GM12865 (cell line): ENCODE data around the gene CWF19L1.
"Not testable (repeated sequence)": the region's sequence is repeated elsewhere in the genome, so short reads cannot be mapped to it uniquely, and the experiment has no call there.

Source experiments
- DNase-seq: peaks from one replicate; pipeline ENCODE4 v3.0.0; 2010; ENCODE audit warnings: low read depth
- H3K4me3 ChIP-seq: 2 replicates; pipeline ENCODE4 v1.5.1; 2011; ENCODE audit warnings: mild to moderate bottlenecking, low read depth, low read length, control low read depth
- TF ChIP-seq, protein P1 (sequence below): IDR thresholded peaks from 2 replicates; pipeline ENCODE4 v1.5.1; 2011; ENCODE audit warnings: low read length, control low read depth, low read depth, inconsistent platforms; ENCODE audit not compliant: insufficient read depth; ENCODE audit errors: missing control alignments

The CWF19L1 gene

GRCh38 chr10:100303724-100304319 is 36.4 kb upstream of the CWF19L1 start:
- TF ChIP-seq, protein P1, sequence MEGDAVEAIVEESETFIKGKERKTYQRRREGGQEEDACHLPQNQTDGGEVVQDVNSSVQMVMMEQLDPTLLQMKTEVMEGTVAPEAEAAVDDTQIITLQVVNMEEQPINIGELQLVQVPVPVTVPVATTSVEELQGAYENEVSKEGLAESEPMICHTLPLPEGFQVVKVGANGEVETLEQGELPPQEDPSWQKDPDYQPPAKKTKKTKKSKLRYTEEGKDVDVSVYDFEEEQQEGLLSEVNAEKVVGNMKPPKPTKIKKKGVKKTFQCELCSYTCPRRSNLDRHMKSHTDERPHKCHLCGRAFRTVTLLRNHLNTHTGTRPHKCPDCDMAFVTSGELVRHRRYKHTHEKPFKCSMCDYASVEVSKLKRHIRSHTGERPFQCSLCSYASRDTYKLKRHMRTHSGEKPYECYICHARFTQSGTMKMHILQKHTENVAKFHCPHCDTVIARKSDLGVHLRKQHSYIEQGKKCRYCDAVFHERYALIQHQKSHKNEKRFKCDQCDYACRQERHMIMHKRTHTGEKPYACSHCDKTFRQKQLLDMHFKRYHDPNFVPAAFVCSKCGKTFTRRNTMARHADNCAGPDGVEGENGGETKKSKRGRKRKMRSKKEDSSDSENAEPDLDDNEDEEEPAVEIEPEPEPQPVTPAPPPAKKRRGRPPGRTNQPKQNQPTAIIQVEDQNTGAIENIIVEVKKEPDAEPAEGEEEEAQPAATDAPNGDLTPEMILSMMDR: peak; percentile 57
- peak; percentile 29 for DNase-seq
- H3K4me3 ChIP-seq: no peak overlapping the region

GRCh38 chr10:100301123-100301522 is 33.7 kb upstream of the CWF19L1 start:
- not testable (repeated sequence) for H3K4me3 ChIP-seq, DNase-seq

DNA sequence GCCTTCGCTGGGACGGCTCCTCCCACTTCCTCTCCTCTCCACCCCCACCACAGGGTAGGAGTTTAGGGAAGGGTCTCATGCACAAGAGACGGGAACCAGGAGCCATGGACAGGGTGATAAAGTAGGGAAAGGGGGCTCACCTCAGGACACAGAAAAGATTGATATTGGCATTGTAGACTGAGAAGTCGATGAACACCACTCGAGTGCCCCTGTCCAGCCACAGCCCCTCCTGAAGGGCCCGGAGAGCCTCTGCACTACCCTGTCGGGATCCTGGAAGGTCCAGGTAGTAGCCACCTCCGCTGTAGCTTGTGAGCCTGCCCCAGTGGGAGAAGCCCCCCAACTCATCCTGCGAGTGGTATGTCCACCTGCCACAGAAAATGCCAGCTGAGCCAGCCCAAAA is 29.8 kb upstream of the CWF19L1 start:
- no peak overlapping the region for H3K4me3 ChIP-seq
- TF ChIP-seq, protein P1: no peak
- no peak for DNase-seq

- no peak overlapping the region for H3K4me3 ChIP-seq
- TF ChIP-seq, protein P1: no peak
- DNase-seq: no peak
Measured at GRCh38 chr10:100293066-100293465, 25.6 kb upstream of the CWF19L1 start.

DNA sequence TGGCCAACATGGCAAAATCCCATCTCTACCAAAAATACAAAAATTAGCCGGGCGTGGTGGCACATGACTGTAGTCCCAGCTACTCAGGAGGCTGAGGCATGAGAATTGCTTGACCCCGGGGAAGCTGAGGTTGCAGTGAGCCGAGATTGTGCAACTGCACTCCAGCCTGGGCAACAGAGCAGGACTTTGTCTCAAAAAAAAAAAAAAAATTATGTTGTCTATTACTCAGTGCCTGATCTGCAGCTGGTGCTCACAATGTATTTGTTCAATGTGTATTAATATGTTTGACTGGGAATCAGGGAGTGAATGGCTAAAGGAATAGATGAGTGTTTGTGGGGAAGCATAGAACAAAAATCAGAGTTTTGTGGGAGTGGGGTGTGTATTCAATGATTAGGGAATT is 24.9 kb upstream of the CWF19L1 start:
- H3K4me3 ChIP-seq, DNase-seq: not testable (repeated sequence)

DNA sequence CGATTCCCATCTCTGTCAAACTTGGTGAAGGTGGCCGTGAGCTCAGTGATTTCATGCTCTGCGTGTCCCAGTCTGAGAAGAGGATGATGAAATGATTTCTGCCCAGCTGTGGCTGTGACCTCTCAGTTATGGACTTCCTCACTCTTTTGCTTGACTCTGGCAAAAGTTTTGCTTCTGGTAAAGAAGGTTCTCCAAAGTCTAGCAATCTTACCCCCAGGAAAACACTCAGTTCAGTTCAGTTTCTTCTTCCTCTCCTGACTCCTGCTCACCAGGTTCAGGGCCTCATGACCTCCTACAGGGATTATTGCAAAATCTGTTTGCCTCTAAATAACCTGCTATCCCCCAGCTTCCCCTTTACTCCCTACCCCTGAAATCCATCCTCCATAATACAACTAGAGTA is 23.9 kb upstream of the CWF19L1 start:
- DNase-seq: no peak
- TF ChIP-seq, protein P1: no peak
- no peak overlapping the region for H3K4me3 ChIP-seq

DNA sequence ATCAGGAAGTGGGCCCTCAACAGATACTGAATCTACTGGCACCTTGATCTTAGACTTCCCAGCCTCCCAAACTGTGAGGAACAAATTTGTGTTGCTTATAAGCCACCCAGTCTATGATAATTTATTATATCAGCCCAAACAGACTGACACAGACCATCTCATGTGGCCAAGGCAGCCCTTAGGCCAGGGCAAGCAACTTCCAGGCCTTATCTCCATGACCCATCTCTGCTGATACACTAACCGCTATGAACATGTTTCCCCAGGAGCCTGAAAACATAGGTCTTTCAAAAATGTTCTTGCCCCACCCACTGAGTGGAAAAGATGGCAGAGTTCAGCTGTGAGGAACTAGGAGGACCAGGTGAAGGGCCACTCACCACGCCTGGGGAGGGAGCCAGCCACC is 22.2 kb upstream of the CWF19L1 start:
- no peak overlapping the region for H3K4me3 ChIP-seq
- no peak for DNase-seq
- TF ChIP-seq, protein P1: no peak

DNA sequence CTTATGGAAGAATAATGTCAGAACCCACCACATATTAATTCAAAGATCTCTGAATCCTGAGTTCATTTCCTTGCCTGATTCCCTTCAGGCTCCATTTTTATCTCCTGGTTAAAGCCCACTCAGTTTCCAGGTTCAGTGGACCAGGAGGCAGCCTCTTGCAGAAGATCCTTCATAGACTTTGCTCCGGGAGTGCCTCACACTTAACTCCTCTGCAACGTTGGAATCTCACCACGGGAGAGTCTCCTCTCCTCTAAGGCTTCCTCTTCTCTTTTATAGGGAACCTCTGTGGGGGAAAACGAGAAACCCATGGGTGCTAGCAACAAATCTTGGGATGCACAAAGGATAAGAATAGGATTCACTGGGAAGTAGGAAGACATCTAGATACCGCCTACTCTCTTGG is 20.8 kb upstream of the CWF19L1 start:
- TF ChIP-seq, protein P1: no peak
- no peak for DNase-seq
- no peak overlapping the region for H3K4me3 ChIP-seq
